Neural cell (in vitro differentiated cells): ENCODE data around the gene RETREG1.

Experiments
- RAD21 ChIP-seq: fragments of 450-650 bp; conservative IDR thresholded peaks from 2 replicates; pipeline ENCODE4 v1.6.1; 2014; ENCODE audit warnings: antibody characterized with exemption, mild to moderate bottlenecking, moderate library complexity
- REST ChIP-seq: IDR thresholded peaks from 2 replicates; pipeline ENCODE4 v1.6.1; 2012; ENCODE audit warnings: borderline replicate concordance

GRCh38 chr5:16483361-16483760, 133.4 kb downstream of the RETREG1 start:
- no peak for TF ChIP-seq REST
- TF ChIP-seq RAD21 = no peak
